ENCODE measurements around the gene GATA6. TPM values are rescaled to one million over a fixed set of nuclear protein-coding genes. Genes with fewer than 3 reads are reported as not detected.

Gene GATA6
- total RNA-seq, result 9.4 and 15.4 TPM in 2 replicates

DNA sequence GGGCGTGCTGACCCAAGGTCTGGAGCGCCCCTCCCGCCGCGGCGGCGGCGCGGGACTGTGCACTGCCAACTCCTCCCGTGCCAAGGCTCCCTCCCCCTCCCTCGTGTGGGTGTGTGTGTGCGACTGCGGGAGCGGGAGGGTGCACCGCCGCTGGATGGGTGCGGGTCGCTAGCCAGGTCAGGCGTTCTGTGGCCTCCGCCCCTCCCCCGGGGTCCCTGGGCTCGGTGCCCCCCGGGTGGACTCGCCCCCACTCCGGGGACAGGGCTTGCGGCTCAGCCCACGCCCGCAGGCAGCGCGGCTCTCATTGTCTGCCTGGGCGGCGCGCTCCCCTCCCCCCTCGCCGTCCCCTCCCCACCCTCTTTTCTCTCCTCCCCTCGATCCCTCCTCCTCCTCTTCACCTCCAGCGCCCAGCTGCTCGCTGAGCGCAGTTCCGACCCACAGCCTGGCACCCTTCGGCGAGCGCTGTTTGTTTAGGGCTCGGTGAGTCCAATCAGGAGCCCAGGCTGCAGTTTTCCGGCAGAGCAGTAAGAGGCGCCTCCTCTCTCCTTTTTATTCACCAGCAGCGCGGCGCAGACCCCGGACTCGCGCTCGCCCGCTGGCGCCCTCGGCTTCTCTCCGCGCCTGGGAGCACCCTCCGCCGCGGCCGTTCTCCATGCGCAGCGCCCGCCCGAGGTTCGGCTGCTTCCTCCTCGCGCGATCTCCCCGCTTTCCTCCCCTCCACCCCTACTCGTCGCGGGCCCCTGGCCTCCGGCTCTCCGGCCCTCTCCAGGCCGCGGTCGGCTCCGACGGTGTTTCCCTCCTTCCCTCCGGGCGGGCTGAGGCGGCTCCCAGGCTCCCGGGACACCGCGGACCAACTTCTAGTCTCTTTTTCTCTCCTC is at the start of gene GATA6:
TSS of gene GATA6 (plus strand) at position 579 of the 878 bp plus-strand sequence. CDS start 1,556 bp downstream, outside the sequence.

Other genes starting within 250 kb of the GATA6 start
- gene CTAGE1, start 248.3 kb downstream of the GATA6 start, total RNA-seq, result 0.09 TPM in 1 of 2 replicates, not detected in the other